ENCODE measurements around the gene UBE3A. TPM values are rescaled to one million over a fixed set of nuclear protein-coding genes. Genes with fewer than 3 reads are reported as not detected.

The UBE3A gene
- polyA plus RNA-seq, 4 donors: 85.4 to 111 (median 91.9) TPM

GRCh38 chr15:25406846-25407245 lies 32.0 kb downstream of the UBE3A start:
- DNase-seq (ENCODE audit: low read depth in 4 of 4, low spot score in 3 of 4): no peak

GRCh38 chr15:25406261-25406660 lies 32.6 kb downstream of the UBE3A start:
- DNase-seq (ENCODE audit: low read depth in 4 of 4, low spot score in 3 of 4): no peak

- DNase-seq (ENCODE audit: low read depth in 4 of 4, low spot score in 3 of 4): no peak
Measured at GRCh38 chr15:25403771-25404170, 35.1 kb downstream of the UBE3A start.

- DNase-seq (ENCODE audit: low read depth in 4 of 4, low spot score in 3 of 4): no peak
Measured at GRCh38 chr15:25402342-25402741, 36.5 kb downstream of the UBE3A start.

GRCh38 chr15:25401501-25401900 lies 37.3 kb downstream of the UBE3A start:
- no peak for DNase-seq (ENCODE audit: low read depth in 4 of 4, low spot score in 3 of 4)

- DNase-seq (ENCODE audit: low read depth in 4 of 4, low spot score in 3 of 4): no peak
Measured at GRCh38 chr15:25397100-25397499, 41.7 kb downstream of the UBE3A start.

GRCh38 chr15:25394898-25395297 lies 43.9 kb downstream of the UBE3A start:
- no peak for DNase-seq (ENCODE audit: low read depth in 4 of 4, low spot score in 3 of 4)

GRCh38 chr15:25392806-25393205 lies 46.0 kb downstream of the UBE3A start:
- no peak for DNase-seq (ENCODE audit: low read depth in 4 of 4, low spot score in 3 of 4)

- DNase-seq (ENCODE audit: low read depth in 4 of 4, low spot score in 3 of 4): no peak
Measured at GRCh38 chr15:25391971-25392721, 46.7 kb downstream of the UBE3A start.

- DNase-seq (ENCODE audit: low read depth in 4 of 4, low spot score in 3 of 4): no peak
Measured at GRCh38 chr15:25385986-25386385, 52.8 kb downstream of the UBE3A start.

GRCh38 chr15:25381579-25381978 lies 57.2 kb downstream of the UBE3A start:
- no peak for DNase-seq (ENCODE audit: low read depth in 4 of 4, low spot score in 3 of 4)

- DNase-seq (ENCODE audit: low read depth in 4 of 4, low spot score in 3 of 4): no peak
Measured at GRCh38 chr15:25378501-25378901, 60.3 kb downstream of the UBE3A start.

GRCh38 chr15:25375557-25375956 lies 63.3 kb downstream of the UBE3A start:
- peak in 2 of 4 donors; percentile 8 to 18 for DNase-seq (ENCODE audit: low read depth in 4 of 4, low spot score in 3 of 4)

GRCh38 chr15:25374143-25374542 lies 64.7 kb downstream of the UBE3A start:
- no peak for DNase-seq (ENCODE audit: low read depth in 4 of 4, low spot score in 3 of 4)

GRCh38 chr15:25372298-25372697 lies 66.5 kb downstream of the UBE3A start:
- DNase-seq (ENCODE audit: low read depth in 4 of 4, low spot score in 3 of 4): no peak

- no peak for DNase-seq (ENCODE audit: low read depth in 4 of 4, low spot score in 3 of 4)
Measured at GRCh38 chr15:25368850-25369249, 70.0 kb downstream of the UBE3A start.

GRCh38 chr15:25366058-25366457 lies 72.8 kb downstream of the UBE3A start:
- no peak for DNase-seq (ENCODE audit: low read depth in 4 of 4, low spot score in 3 of 4)

- no peak for DNase-seq (ENCODE audit: low read depth in 4 of 4, low spot score in 3 of 4)
Measured at GRCh38 chr15:25362545-25362944, 76.3 kb downstream of the UBE3A start.

- DNase-seq (ENCODE audit: low read depth in 4 of 4, low spot score in 3 of 4): no peak
Measured at GRCh38 chr15:25347707-25348106, 91.1 kb downstream of the UBE3A start.

- no peak for DNase-seq (ENCODE audit: low read depth in 4 of 4, low spot score in 3 of 4)
Measured at GRCh38 chr15:25346371-25346770, 92.5 kb downstream of the UBE3A start.

GRCh38 chr15:25345943-25346342 lies 92.9 kb downstream of the UBE3A start:
- no peak for DNase-seq (ENCODE audit: low read depth in 4 of 4, low spot score in 3 of 4)

GRCh38 chr15:25342629-25343028 lies 96.2 kb downstream of the UBE3A start:
- no peak for DNase-seq (ENCODE audit: low read depth in 4 of 4, low spot score in 3 of 4)

- no peak for DNase-seq (ENCODE audit: low read depth in 4 of 4, low spot score in 3 of 4)
Measured at GRCh38 chr15:25339431-25339830, 99.4 kb downstream of the UBE3A start.

Data from left renal pelvis (tissue), 4 donors.